Measurements from ENCODE around the gene PRR16. TPM values are rescaled to one million over a fixed set of nuclear protein-coding genes. Genes with fewer than 3 reads are reported as not detected.

PRR16 gene
- total RNA-seq, 3 donors from 2014 or later, result 1.2 to 9.6 (median 3.6) TPM

DNA sequence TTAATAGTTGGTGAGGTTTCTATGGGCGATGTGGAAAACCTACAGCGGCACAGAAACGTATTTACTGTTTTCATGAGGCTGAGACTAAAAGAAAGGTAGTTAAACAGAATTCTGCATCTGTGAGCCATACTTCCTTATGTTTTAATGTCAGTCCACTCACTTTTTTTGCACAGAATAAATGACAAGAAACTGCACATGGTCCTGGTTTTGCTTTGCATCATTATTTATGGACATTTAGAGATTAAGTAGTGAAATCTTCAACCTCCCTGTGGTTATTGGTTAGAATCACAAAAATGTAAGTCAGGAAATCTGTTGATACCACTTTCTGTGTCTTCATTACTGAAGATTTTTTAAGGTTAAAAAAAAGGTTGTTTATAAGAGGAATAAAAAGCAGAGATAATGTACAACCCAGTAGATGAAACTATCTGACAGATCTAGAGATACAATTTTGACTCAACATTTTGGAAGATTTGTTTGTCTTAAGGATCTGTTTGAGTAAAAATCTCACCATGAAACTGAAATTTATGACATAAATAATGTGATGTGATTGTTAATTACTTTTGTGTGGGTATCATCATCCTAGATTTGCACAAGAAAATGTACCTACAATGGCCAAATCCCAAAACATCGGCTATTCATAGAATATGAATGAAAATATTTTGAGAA is 2.4 kb downstream of the PRR16 start:
- DNase-seq (ENCODE audit: low spot score in 2 of 2), result no peak
- peak overlapping the region in 1 of 3 donors; percentile 71 for H3K4me3 ChIP-seq
- no peaks in the 10 kb centered on the region for H3K27me3 ChIP-seq
- no peaks in the 10 kb centered on the region for H3K4me1 ChIP-seq
- intact Hi-C loops (cut with DNase I; ENCODE audit: low total_unique reads), result no loop called here
- H3K27ac ChIP-seq, result no peak overlapping the region
- no peaks in the 10 kb centered on the region for H3K9me3 ChIP-seq
- TF ChIP-seq POLR2A (IDR thresholded peaks at IDR 0.05), result no peak
- TF ChIP-seq, protein P1, sequence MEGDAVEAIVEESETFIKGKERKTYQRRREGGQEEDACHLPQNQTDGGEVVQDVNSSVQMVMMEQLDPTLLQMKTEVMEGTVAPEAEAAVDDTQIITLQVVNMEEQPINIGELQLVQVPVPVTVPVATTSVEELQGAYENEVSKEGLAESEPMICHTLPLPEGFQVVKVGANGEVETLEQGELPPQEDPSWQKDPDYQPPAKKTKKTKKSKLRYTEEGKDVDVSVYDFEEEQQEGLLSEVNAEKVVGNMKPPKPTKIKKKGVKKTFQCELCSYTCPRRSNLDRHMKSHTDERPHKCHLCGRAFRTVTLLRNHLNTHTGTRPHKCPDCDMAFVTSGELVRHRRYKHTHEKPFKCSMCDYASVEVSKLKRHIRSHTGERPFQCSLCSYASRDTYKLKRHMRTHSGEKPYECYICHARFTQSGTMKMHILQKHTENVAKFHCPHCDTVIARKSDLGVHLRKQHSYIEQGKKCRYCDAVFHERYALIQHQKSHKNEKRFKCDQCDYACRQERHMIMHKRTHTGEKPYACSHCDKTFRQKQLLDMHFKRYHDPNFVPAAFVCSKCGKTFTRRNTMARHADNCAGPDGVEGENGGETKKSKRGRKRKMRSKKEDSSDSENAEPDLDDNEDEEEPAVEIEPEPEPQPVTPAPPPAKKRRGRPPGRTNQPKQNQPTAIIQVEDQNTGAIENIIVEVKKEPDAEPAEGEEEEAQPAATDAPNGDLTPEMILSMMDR (IDR thresholded peaks at IDR 0.05), result no peak
- TF ChIP-seq POLR2AphosphoS5 (IDR thresholded peaks at IDR 0.05), result no peak
- H3K36me3 ChIP-seq, result no peaks in the 10 kb centered on the region

DNA sequence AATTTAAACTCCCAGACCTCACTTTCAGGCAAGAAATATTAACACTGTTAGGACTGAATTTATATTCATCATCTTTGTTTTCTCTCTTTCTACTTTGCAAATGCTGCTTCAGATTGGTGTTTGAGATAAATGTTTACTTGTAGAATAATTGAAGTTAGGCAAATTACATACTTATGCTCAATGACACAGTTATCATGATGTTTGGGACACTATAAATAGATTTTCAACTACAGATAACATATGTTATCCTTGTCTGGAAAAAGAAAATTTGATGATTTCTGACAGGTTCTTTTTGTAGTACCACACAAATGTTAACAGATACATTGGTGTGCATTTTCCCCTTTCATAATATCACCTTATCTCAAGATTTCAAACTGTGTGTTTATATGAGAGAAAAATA is 7.9 kb downstream of the PRR16 start:
- Histone ChIP-seq H3K4me1 (no peaks in the 10 kb centered on the region), H3K36me3 (no peaks in the 10 kb centered on the region), H3K27me3 (no peaks in the 10 kb centered on the region), H3K9me3 (no peaks in the 10 kb centered on the region), H3K27ac (no peak overlapping the region), H3K4me3 (no peak overlapping the region)
- intact Hi-C loops (cut with DNase I; ENCODE audit: low total_unique reads), result no loop called here
- DNase-seq (ENCODE audit: low spot score in 2 of 2), result no peak
- TF ChIP-seq, protein P1 (IDR thresholded peaks at IDR 0.05), result no peak
- TF ChIP-seq POLR2A (IDR thresholded peaks at IDR 0.05), result no peak
- no peak for TF ChIP-seq POLR2AphosphoS5 (IDR thresholded peaks at IDR 0.05)

DNA sequence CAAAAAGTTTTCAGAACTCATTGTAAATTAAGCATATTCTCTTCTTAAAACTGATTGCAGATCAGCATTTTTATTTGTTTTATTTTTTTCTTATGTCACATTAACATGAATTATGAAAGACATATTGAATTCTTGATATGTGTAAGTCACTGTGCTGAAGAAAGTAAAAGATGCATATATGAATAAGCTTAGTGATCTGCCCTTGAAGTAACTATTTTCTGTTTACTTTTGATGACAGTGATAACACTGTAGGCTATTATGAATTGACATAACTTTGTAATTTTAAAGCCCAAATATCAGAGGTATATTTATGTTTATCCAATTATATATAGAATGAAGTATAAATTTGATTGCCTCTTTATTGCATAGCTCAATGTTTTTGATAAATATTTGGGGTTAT is 8.8 kb downstream of the PRR16 start:
- intact Hi-C loops (cut with DNase I; ENCODE audit: low total_unique reads), result no loop called here
- Histone ChIP-seq H3K9me3 (no peaks in the 10 kb centered on the region), H3K4me3 (no peak overlapping the region), H3K4me1 (no peaks in the 10 kb centered on the region), H3K36me3 (no peaks in the 10 kb centered on the region), H3K27ac (no peak overlapping the region), H3K27me3 (no peaks in the 10 kb centered on the region)
- TF ChIP-seq, protein P1 (IDR thresholded peaks at IDR 0.05), result no peak
- TF ChIP-seq POLR2AphosphoS5 (IDR thresholded peaks at IDR 0.05) (no peak), POLR2A (IDR thresholded peaks at IDR 0.05) (no peak)
- no peak for DNase-seq (ENCODE audit: low spot score in 2 of 2)

DNA sequence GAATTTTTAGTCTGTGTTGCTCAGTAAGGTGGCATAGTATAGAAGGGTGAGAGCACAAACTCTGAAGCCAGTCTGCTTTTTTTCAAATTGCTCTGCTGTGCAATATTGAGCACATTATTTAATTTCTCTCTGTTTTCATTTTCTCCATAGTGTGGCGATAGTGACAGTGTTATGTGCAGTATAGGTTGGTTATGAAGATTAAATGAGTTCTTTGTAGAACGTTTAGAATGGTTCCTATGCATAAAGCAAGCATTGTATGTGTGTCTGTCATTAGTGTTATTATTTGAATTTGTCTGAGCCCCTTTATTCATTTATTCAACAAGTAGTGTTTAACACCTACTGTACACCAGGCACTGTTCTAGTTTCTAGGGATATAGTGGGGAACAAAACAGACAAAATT is 9.2 kb downstream of the PRR16 start:
- no peaks in the 10 kb centered on the region for H3K36me3 ChIP-seq
- intact Hi-C loops (cut with DNase I; ENCODE audit: low total_unique reads), result no loop called here
- no peaks in the 10 kb centered on the region for H3K9me3 ChIP-seq
- DNase-seq (ENCODE audit: low spot score in 2 of 2), result no peak
- no peak for TF ChIP-seq POLR2A (IDR thresholded peaks at IDR 0.05)
- TF ChIP-seq, protein P1 (IDR thresholded peaks at IDR 0.05), result no peak
- TF ChIP-seq POLR2AphosphoS5 (IDR thresholded peaks at IDR 0.05), result no peak
- no peaks in the 10 kb centered on the region for H3K27me3 ChIP-seq
- no peak overlapping the region for H3K4me3 ChIP-seq
- H3K27ac ChIP-seq, result no peak overlapping the region
- H3K4me1 ChIP-seq, result no peaks in the 10 kb centered on the region

DNA sequence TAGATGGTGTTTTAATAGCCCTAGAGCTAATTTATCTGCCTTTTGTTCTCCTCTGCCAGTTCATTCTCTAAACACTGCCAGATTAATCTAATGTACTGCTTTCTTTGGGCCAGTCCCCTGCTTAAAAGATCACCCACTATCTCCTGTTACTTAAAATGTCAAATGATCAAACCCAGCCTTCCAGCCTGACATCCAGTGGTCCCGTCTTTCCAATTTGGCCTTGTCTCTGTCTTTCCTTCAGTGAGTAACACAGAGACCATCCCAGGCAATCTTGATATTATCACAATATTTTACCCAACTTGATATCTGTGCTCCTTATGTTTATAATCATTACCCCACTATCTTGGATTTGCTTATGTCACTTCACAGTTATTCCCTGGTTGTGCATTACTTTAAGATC is 12.0 kb downstream of the PRR16 start:
- no peaks in the 10 kb centered on the region for H3K4me1 ChIP-seq
- no peaks in the 10 kb centered on the region for H3K36me3 ChIP-seq
- TF ChIP-seq POLR2AphosphoS5 (IDR thresholded peaks at IDR 0.05) (no peak), POLR2A (IDR thresholded peaks at IDR 0.05) (no peak)
- TF ChIP-seq, protein P1 (IDR thresholded peaks at IDR 0.05), result no peak
- H3K4me3 ChIP-seq, result no peak overlapping the region
- DNase-seq (ENCODE audit: low spot score in 2 of 2), result no peak
- no peak overlapping the region for H3K27ac ChIP-seq
- no peaks in the 10 kb centered on the region for H3K9me3 ChIP-seq
- intact Hi-C loops (cut with DNase I; ENCODE audit: low total_unique reads), result no loop called here
- H3K27me3 ChIP-seq, result no peaks in the 10 kb centered on the region
